ENCODE measurements around the gene PAX5.

GRCh38 chr9:37060833-37061232 lies 26.8 kb upstream of the PAX5 start:
- TF ChIP-seq CTCF (IDR thresholded peaks at IDR 0.05) = no peak
- TF ChIP-seq EZH2 (IDR thresholded peaks at IDR 0.05; ENCODE audit: borderline replicate concordance, insufficient read depth, low read depth, low read length, poor library complexity, severe bottlenecking) = no peak

Measured in B cell (primary cell).